ENCODE measurements around the gene STXBP4. TPM values are rescaled to one million over a fixed set of nuclear protein-coding genes. Genes with fewer than 3 reads are reported as not detected.

Gene STXBP4
- total RNA-seq, 5 donors from 2014 or later (not counting 1 experiment from before 2014, with no cell fraction given): 5.7 to 10.6 (median 9.1) TPM

DNA sequence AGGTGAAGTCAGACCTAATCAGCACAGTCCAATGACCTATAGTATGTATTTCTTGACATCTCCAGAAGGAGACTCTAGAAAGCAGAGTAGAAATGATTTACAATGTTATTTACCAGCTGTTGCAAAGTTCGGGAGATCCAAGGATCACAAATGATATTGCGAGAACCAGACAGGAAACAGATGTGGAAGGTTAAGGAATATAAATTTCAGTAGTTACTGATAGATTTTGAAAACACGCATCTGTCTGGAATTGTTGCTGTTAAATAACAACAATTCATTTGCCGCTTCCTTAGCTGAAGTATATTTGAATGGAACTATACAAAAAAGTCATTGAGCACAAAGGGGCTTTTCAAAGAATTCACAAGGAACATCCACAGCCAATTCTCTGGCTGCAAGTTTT lies 72.0 kb downstream of the STXBP4 start:
- 87% methylated on average over 3 of the region's 4 CpGs for whole genome bisulfite sequencing (ENCODE audit: insufficient coverage)
- Mint-ChIP-seq H3K4me1 (no peaks in the 10 kb centered on the region), H3K4me3 (no peak overlapping the region), H3K27ac (no peak overlapping the region), H3K36me3 (peaks cover 19% of the 10 kb centered on the region), H3K9me3 (no peaks in the 10 kb centered on the region), H3K27me3 (no peaks in the 10 kb centered on the region)
- ChIA-PET POLR2A (no interaction called here), CTCF (interaction anchor here in 1 of 2 donors (0.7 kb wide), 1 partner anchor 29 kb away, joined by 3 read pairs; no protein-coding TSS in a partner anchor)
- Histone ChIP-seq H3K27me3 (replicated peaks in 1 of 2; ENCODE audit: control insufficient read depth in 2 of 2, extremely low read depth in 1 of 2, insufficient read depth in 2 of 2, low read length in 1 of 2) (no peaks in the 10 kb centered on the region), H3K27ac (ENCODE audit: low read length) (no peak overlapping the region), H3K36me3 (ENCODE audit: control insufficient read depth in 2 of 2, extremely low read depth in 1 of 2, insufficient read depth in 1 of 2, low read length in 1 of 2) (peaks cover 0 to 4% of the 10 kb centered on the region in 2 donors), H3K4me3 (ENCODE audit: control insufficient read depth in 1 of 2, extremely low read depth in 1 of 2, low read length in 1 of 2) (no peak overlapping the region), H3K4me1 (ENCODE audit: control insufficient read depth in 1 of 2, extremely low read depth in 1 of 2, insufficient read depth in 2 of 2, low read length in 2 of 2) (no peaks in the 10 kb centered on the region), H3K9me3 (no peaks in the 10 kb centered on the region)
- DNase-seq (no peak), ATAC-seq (replicated peaks in 1 of 4) (no peak)

DNA sequence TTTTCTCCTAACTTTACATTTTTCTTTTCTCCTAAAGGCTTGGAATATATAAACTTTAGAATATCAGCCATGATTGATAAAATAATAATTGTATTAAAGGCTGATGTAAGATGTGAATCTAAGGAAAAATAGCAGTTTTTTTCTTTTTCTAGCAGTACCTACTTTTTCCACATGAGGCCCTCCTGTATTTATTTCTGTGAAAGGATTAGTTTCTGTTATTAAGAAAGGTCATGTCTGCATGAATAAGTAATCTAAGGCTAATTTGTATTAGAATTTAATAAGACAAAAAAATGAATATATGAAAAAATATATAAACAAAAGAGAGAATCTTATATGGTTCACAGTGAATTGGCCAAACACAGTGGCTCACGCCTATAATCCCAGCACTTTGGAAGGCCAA lies 85.3 kb downstream of the STXBP4 start:
- peaks cover 0 to 5% (median 3%) of the 10 kb centered on the region in 3 donors for H3K9me3 Mint-ChIP-seq
- CTCF ChIA-PET: interaction anchor here in 1 of 2 donors (1.2 kb wide), 1 partner anchor 61 kb away, joined by 3 read pairs; no protein-coding TSS in a partner anchor

DNA sequence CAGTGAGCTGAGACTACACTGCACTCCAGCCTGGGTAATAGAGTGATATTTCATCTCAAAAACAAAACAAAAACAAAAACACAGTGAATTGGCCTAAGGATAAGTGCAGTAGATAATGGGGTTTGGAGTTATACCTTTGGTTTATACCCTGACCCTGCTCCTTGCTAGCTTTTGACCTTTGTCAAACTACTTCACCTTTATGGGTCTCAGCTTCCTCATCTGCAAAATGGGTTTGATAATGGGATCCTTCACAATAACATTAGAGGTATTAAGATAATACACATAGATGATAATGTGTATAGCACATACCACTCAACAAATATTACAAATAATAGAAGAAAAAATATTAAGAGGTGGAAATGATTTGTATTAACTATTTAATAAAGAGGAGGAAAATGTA lies 85.9 kb downstream of the STXBP4 start:
- no peaks in the 10 kb centered on the region for H3K9me3 ChIP-seq
- no peaks in the 10 kb centered on the region for H3K27me3 Mint-ChIP-seq
- no peak for ATAC-seq (replicated peaks in 1 of 4)
- no peak for DNase-seq
- no peaks in the 10 kb centered on the region for H3K9me3 Mint-ChIP-seq
- H3K4me1 ChIP-seq (ENCODE audit: control insufficient read depth in 1 of 2, extremely low read depth in 1 of 2, insufficient read depth in 2 of 2, low read length in 2 of 2): no peaks in the 10 kb centered on the region
- no peak overlapping the region for H3K4me3 Mint-ChIP-seq
- H3K27ac ChIP-seq (ENCODE audit: low read length): no peak overlapping the region
- ChIA-PET CTCF (interaction anchor here in 1 of 2 donors (1.2 kb wide), 1 partner anchor 61 kb away, joined by 3 read pairs; no protein-coding TSS in a partner anchor), POLR2A (no interaction called here)
- no peaks in the 10 kb centered on the region for H3K4me1 Mint-ChIP-seq
- no peak overlapping the region for H3K4me3 ChIP-seq (ENCODE audit: control insufficient read depth in 1 of 2, extremely low read depth in 1 of 2, low read length in 1 of 2)
- no peak overlapping the region for H3K27ac Mint-ChIP-seq
- no peaks in the 10 kb centered on the region for H3K27me3 ChIP-seq (replicated peaks in 1 of 2; ENCODE audit: control insufficient read depth in 2 of 2, extremely low read depth in 1 of 2, insufficient read depth in 2 of 2, low read length in 1 of 2)
- H3K36me3 ChIP-seq (ENCODE audit: control insufficient read depth in 2 of 2, extremely low read depth in 1 of 2, insufficient read depth in 1 of 2, low read length in 1 of 2): no peaks in the 10 kb centered on the region
- H3K36me3 Mint-ChIP-seq: peaks cover 4% of the 10 kb centered on the region

More for the DNA sequence above, 85.3 kb downstream of the STXBP4 start:
- no peak overlapping the region for H3K4me3 ChIP-seq (ENCODE audit: control insufficient read depth in 1 of 2, extremely low read depth in 1 of 2, low read length in 1 of 2)
- Mint-ChIP-seq H3K27ac (no peak overlapping the region), H3K4me3 (no peak overlapping the region), H3K36me3 (peaks cover 9% of the 10 kb centered on the region), H3K27me3 (no peaks in the 10 kb centered on the region), H3K4me1 (no peaks in the 10 kb centered on the region)
- H3K27ac ChIP-seq (ENCODE audit: low read length): no peak overlapping the region
- H3K9me3 ChIP-seq: no peaks in the 10 kb centered on the region
- H3K4me1 ChIP-seq (ENCODE audit: control insufficient read depth in 1 of 2, extremely low read depth in 1 of 2, insufficient read depth in 2 of 2, low read length in 2 of 2): no peaks in the 10 kb centered on the region
- POLR2A ChIA-PET: no interaction called here
- DNase-seq (peak in 1 of 35 experiments; percentile 7), ATAC-seq (replicated peaks in 1 of 4) (no peak)
- no peaks in the 10 kb centered on the region for H3K36me3 ChIP-seq (ENCODE audit: control insufficient read depth in 2 of 2, extremely low read depth in 1 of 2, insufficient read depth in 1 of 2, low read length in 1 of 2)
- H3K27me3 ChIP-seq (replicated peaks in 1 of 2; ENCODE audit: control insufficient read depth in 2 of 2, extremely low read depth in 1 of 2, insufficient read depth in 2 of 2, low read length in 1 of 2): no peaks in the 10 kb centered on the region
- no CpG with 5 or more reads among the region's 1 CpG for WGBS (ENCODE audit: insufficient coverage)

DNA sequence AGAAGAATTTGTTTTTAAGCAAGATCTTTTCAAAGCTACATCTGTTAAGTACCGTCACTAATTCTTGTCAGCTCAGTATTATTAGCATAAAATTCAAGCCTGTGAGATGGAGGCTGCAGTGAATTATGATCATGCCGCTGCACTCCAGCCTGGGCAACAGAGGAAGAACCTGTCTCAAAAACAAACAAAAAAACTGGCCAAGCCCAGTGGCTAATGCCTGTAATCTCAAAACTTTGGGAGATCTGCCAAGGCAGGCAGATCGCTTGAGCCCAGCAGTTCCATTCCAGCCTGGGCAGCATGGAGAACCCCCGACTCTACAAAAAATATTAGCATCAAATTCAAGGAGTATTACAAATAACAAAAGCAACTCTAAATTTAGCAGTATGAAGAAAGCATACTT lies 88.0 kb downstream of the STXBP4 start:
- Histone ChIP-seq H3K4me3 (ENCODE audit: control insufficient read depth in 1 of 2, extremely low read depth in 1 of 2, low read length in 1 of 2) (no peak overlapping the region), H3K27me3 (replicated peaks in 1 of 2; ENCODE audit: control insufficient read depth in 2 of 2, extremely low read depth in 1 of 2, insufficient read depth in 2 of 2, low read length in 1 of 2) (no peaks in the 10 kb centered on the region), H3K36me3 (ENCODE audit: control insufficient read depth in 2 of 2, extremely low read depth in 1 of 2, insufficient read depth in 1 of 2, low read length in 1 of 2) (no peaks in the 10 kb centered on the region), H3K9me3 (no peaks in the 10 kb centered on the region), H3K27ac (ENCODE audit: low read length) (no peak overlapping the region), H3K4me1 (ENCODE audit: control insufficient read depth in 1 of 2, extremely low read depth in 1 of 2, insufficient read depth in 2 of 2, low read length in 2 of 2) (no peaks in the 10 kb centered on the region)
- H3K36me3 Mint-ChIP-seq: peaks cover 4% of the 10 kb centered on the region
- DNase-seq (no peak), ATAC-seq (replicated peaks in 1 of 4) (no peak)
- CTCF ChIA-PET: no interaction called here
- H3K27ac Mint-ChIP-seq: no peak overlapping the region
- no peak overlapping the region for H3K4me3 Mint-ChIP-seq
- POLR2A ChIA-PET: no interaction called here
- WGBS (ENCODE audit: insufficient coverage): 92% methylated on average over 2 of the region's 4 CpGs
- H3K4me1 Mint-ChIP-seq: no peaks in the 10 kb centered on the region
- H3K9me3 Mint-ChIP-seq: no peaks in the 10 kb centered on the region
- no peaks in the 10 kb centered on the region for H3K27me3 Mint-ChIP-seq

DNA sequence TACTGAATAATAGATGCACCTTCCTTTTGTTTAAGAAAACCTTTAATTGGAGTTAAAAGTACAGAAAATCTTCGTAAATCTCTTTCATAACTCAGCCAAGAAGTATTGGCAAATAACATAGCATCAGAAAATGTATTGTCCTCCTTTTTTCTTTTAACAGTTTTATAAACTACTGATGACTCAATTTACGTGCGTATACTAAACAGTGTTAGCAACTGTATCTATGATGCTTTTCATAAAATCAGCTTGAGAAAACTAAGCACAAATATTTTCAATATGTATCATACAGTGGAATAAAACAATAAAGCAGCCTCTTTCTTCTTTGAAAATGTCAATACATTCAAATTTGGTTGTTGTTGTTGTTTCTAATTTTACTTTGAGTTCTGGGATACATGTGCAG lies 88.6 kb downstream of the STXBP4 start:
- H3K27me3 Mint-ChIP-seq: no peaks in the 10 kb centered on the region
- no peaks in the 10 kb centered on the region for H3K27me3 ChIP-seq (replicated peaks in 1 of 2; ENCODE audit: control insufficient read depth in 2 of 2, extremely low read depth in 1 of 2, insufficient read depth in 2 of 2, low read length in 1 of 2)
- H3K36me3 ChIP-seq (ENCODE audit: control insufficient read depth in 2 of 2, extremely low read depth in 1 of 2, insufficient read depth in 1 of 2, low read length in 1 of 2): no peaks in the 10 kb centered on the region
- no peak overlapping the region for H3K4me3 Mint-ChIP-seq
- peaks cover 4% of the 10 kb centered on the region for H3K36me3 Mint-ChIP-seq
- no peaks in the 10 kb centered on the region for H3K4me1 Mint-ChIP-seq
- ChIA-PET CTCF (no interaction called here), POLR2A (no interaction called here)
- no peaks in the 10 kb centered on the region for H3K9me3 ChIP-seq
- no peaks in the 10 kb centered on the region for H3K9me3 Mint-ChIP-seq
- no CpG with 5 or more reads among the region's 3 CpGs for WGBS (ENCODE audit: insufficient coverage)
- H3K4me1 ChIP-seq (ENCODE audit: control insufficient read depth in 1 of 2, extremely low read depth in 1 of 2, insufficient read depth in 2 of 2, low read length in 2 of 2): no peaks in the 10 kb centered on the region
- ATAC-seq (replicated peaks in 1 of 4) (no peak), DNase-seq (no peak)
- no peak overlapping the region for H3K4me3 ChIP-seq (ENCODE audit: control insufficient read depth in 1 of 2, extremely low read depth in 1 of 2, low read length in 1 of 2)
- no peak overlapping the region for H3K27ac ChIP-seq (ENCODE audit: low read length)
- H3K27ac Mint-ChIP-seq: no peak overlapping the region

DNA sequence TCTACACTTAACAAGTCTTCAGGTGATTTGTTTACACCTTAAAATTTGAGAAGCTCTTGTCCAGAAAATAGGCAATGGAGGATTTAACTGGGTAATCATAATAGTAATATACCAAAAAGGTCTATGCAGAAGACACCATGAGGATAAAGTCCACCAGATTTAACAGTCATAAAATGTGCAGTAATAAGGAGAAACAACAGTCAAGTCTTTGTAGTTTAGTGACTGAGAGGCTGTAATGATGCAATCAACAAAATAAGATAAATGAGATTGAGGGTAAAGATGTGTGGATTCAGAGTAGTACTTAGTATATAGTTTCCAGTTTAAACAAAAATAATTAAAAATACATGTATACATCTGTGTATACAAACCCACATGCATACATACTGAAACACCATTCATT lies 91.2 kb downstream of the STXBP4 start:
- ChIA-PET POLR2A (no interaction called here), CTCF (no interaction called here)
- DNase-seq: no peak
- Mint-ChIP-seq H3K36me3 (peaks cover 4% of the 10 kb centered on the region), H3K9me3 (no peaks in the 10 kb centered on the region), H3K27ac (no peak overlapping the region), H3K4me1 (peaks cover 0 to 3% (median 2%) of the 10 kb centered on the region in 3 donors), H3K27me3 (no peaks in the 10 kb centered on the region), H3K4me3 (no peak overlapping the region)
- ATAC-seq (replicated peaks in 1 of 4): no peak
- Histone ChIP-seq H3K27ac (ENCODE audit: low read length) (no peak overlapping the region), H3K36me3 (ENCODE audit: control insufficient read depth in 2 of 2, extremely low read depth in 1 of 2, insufficient read depth in 1 of 2, low read length in 1 of 2) (no peaks in the 10 kb centered on the region), H3K27me3 (replicated peaks in 1 of 2; ENCODE audit: control insufficient read depth in 2 of 2, extremely low read depth in 1 of 2, insufficient read depth in 2 of 2, low read length in 1 of 2) (no peaks in the 10 kb centered on the region), H3K9me3 (no peaks in the 10 kb centered on the region), H3K4me3 (ENCODE audit: control insufficient read depth in 1 of 2, extremely low read depth in 1 of 2, low read length in 1 of 2) (no peak overlapping the region), H3K4me1 (ENCODE audit: control insufficient read depth in 1 of 2, extremely low read depth in 1 of 2, insufficient read depth in 2 of 2, low read length in 2 of 2) (no peaks in the 10 kb centered on the region)

DNA sequence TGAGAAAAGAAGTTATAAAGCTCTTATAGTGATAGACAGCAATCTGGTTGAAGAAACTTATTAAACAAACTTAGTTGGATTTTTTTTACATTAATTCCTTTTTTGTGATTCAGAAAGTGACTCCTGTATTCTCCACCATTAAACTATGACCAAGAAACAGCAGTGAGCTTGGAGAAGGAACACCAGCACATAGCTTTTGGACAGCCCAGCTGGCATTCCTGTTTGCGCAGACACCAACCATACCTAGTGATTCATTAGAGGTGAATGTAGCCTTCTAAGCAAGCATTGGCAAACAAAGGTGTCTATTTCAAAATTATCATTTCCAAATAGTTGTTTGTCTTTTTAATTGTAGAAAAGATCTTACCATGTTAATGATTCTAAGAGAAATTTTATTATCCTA lies 94.4 kb downstream of the STXBP4 start:
- WGBS (ENCODE audit: insufficient coverage): no CpG with 5 or more reads among the region's 1 CpG
- ChIA-PET POLR2A (no interaction called here), CTCF (no interaction called here)
- no peak overlapping the region for H3K4me3 ChIP-seq (ENCODE audit: control insufficient read depth in 1 of 2, extremely low read depth in 1 of 2, low read length in 1 of 2)
- H3K27me3 ChIP-seq (replicated peaks in 1 of 2; ENCODE audit: control insufficient read depth in 2 of 2, extremely low read depth in 1 of 2, insufficient read depth in 2 of 2, low read length in 1 of 2): no peaks in the 10 kb centered on the region
- no peaks in the 10 kb centered on the region for H3K4me1 ChIP-seq (ENCODE audit: control insufficient read depth in 1 of 2, extremely low read depth in 1 of 2, insufficient read depth in 2 of 2, low read length in 2 of 2)
- H3K27me3 Mint-ChIP-seq: no peaks in the 10 kb centered on the region
- DNase-seq: no peak
- no peaks in the 10 kb centered on the region for H3K36me3 ChIP-seq (ENCODE audit: control insufficient read depth in 2 of 2, extremely low read depth in 1 of 2, insufficient read depth in 1 of 2, low read length in 1 of 2)
- H3K4me3 Mint-ChIP-seq: no peak overlapping the region
- no peak for ATAC-seq (replicated peaks in 1 of 4)
- H3K27ac Mint-ChIP-seq: no peak overlapping the region
- no peak overlapping the region for H3K27ac ChIP-seq (ENCODE audit: low read length)
- peaks cover 0 to 6% (median 2%) of the 10 kb centered on the region in 3 donors for H3K4me1 Mint-ChIP-seq
- H3K36me3 Mint-ChIP-seq: no peaks in the 10 kb centered on the region
- H3K9me3 Mint-ChIP-seq: no peaks in the 10 kb centered on the region
- no peaks in the 10 kb centered on the region for H3K9me3 ChIP-seq

Data from T-cell (primary cell).